T-cell (primary cell): ENCODE data around the gene BOC. TPM values are rescaled to one million over a fixed set of nuclear protein-coding genes. Genes with fewer than 3 reads are reported as not detected.

Source experiments
- ATAC-seq, 4 experiments: fragments of 200-7000 bp in 3 of 4; fragments of 150-1000 bp in 1 of 4; cut with Tn5 transposase; replicated peaks in 1 of 4; 1 replicate in 3 of 4; 2 replicates in 1 of 4; pipeline ENCODE4 v1.10.0; 2021; ENCODE audit warnings: moderate library complexity in 3 of 4, mild to moderate bottlenecking in 2 of 4, moderate number of reproducible peaks in 1 of 4
- CTCF ChIA-PET, 2 donors: fragments of 300-600 bp; sonication (Branson Sonifier 250); formaldehyde crosslinking; loops; one replicate each; lab custom pipeline; 2022; ENCODE audit warnings: antibody characterized with exemption in 2 of 2; lab: Charles Lee
- POLR2A ChIA-PET, 2 donors: fragments of 300-600 bp; sonication (Branson Sonifier 250); formaldehyde crosslinking; loops; one replicate each; lab custom pipeline; 2022; ENCODE audit warnings: antibody characterized with exemption in 2 of 2; lab: Charles Lee
- DNase-seq, 35 experiments: peaks; one replicate each; pipeline versions ENCODE4 v3.0.0 to v3.0.0-alpha.2; 2013 to 2023
- H3K27ac ChIP-seq: one replicate; pipeline ENCODE4 v1.5.1; 2013; ENCODE audit warnings: low read length
- H3K27me3 ChIP-seq, 2 experiments: replicated peaks in 1 of 2; 1 replicate in 1 of 2; 2 replicates in 1 of 2; pipeline versions ENCODE4 v1.6.1 to v1.7.0; 2013; ENCODE audit warnings: low read length in 1 of 2, mixed read lengths in 1 of 2; ENCODE audit not compliant: control insufficient read depth in 2 of 2, insufficient read depth in 2 of 2; ENCODE audit errors: extremely low read depth in 1 of 2
- H3K36me3 ChIP-seq, 2 donors: 1 replicate in 1 of 2; 2 replicates in 1 of 2; pipeline versions ENCODE4 v1.6.1 to v1.7.0; 2013; ENCODE audit warnings: low read length in 1 of 2; ENCODE audit not compliant: control insufficient read depth in 2 of 2, insufficient read depth in 1 of 2; ENCODE audit errors: extremely low read depth in 1 of 2
- H3K4me1 ChIP-seq, 2 experiments: 1 replicate in 1 of 2; 2 replicates in 1 of 2; pipeline versions ENCODE4 v1.6.1 to v1.7.0; 2013; ENCODE audit warnings: low read length in 2 of 2, mixed read lengths in 1 of 2; ENCODE audit not compliant: insufficient read depth in 2 of 2, control insufficient read depth in 1 of 2; ENCODE audit errors: extremely low read depth in 1 of 2
- H3K4me3 ChIP-seq, 2 donors: 1 replicate in 1 of 2; 2 replicates in 1 of 2; pipeline versions ENCODE4 v1.5.1 to v1.7.0; 2013; ENCODE audit warnings: mild to moderate bottlenecking in 2 of 2, low read length in 1 of 2, moderate library complexity in 1 of 2; ENCODE audit not compliant: control insufficient read depth in 1 of 2; ENCODE audit errors: extremely low read depth in 1 of 2
- H3K9me3 ChIP-seq: 2 replicates; pipeline ENCODE4 v1.7.0; 2013
- H3K27ac Mint-ChIP-seq, 2 donors: one replicate each; pipeline ENCODE4 v1.8.0; 2020 to 2021; ENCODE audit warnings: mild to moderate bottlenecking in 2 of 2, mixed read lengths in 2 of 2
- H3K27me3 Mint-ChIP-seq, 2 donors: one replicate each; pipeline ENCODE4 v1.8.0; 2021 to 2022; ENCODE audit warnings: mixed read lengths in 2 of 2
- H3K36me3 Mint-ChIP-seq: one replicate; pipeline ENCODE4 v1.8.0; 2021; ENCODE audit warnings: mixed read lengths
- H3K4me1 Mint-ChIP-seq, 3 donors: one replicate each; pipeline ENCODE4 v1.8.0; 2020 to 2022; ENCODE audit warnings: mixed read lengths in 3 of 3, mild to moderate bottlenecking in 1 of 3
- H3K4me3 Mint-ChIP-seq, 3 donors: one replicate each; pipeline ENCODE4 v1.8.0; 2020 to 2022; ENCODE audit warnings: mild to moderate bottlenecking in 3 of 3, mixed read lengths in 3 of 3, moderate library complexity in 3 of 3
- H3K9me3 Mint-ChIP-seq, 3 donors: one replicate each; pipeline ENCODE4 v1.8.0; 2020 to 2022; ENCODE audit warnings: mixed read lengths in 3 of 3
- WGBS: methylation state at CpG from one replicate; pipeline ENCODE4 v1.1.5; 2013; ENCODE audit warnings: missing lambda C conversion rate; ENCODE audit not compliant: insufficient coverage; 5-methylcytosine and 5-hydroxymethylcytosine counted together
- total RNA-seq, 35 experiments: library from RNA in 6 of 35; stranded (reverse) in 6 of 35; fragments of 120-200 nt in 1 of 35; gene quantifications; one replicate each; pipeline versions ENCODE4 v1.2.1 to v1.2.4 and lab custom pipeline; 2013 to 2026

The BOC gene
- total RNA-seq, 5 donors from 2014 or later (not counting 1 experiment from before 2014, with no cell fraction given), result 0.16 to 0.20 TPM; not detected in 3

GRCh38 chr3:113272385-113272779 is 61.0 kb downstream of the BOC start:
- 89% methylated on average over 13 of the region's 13 CpGs for WGBS
- Mint-ChIP-seq H3K27me3 (peaks cover 0 to 4% of the 10 kb centered on the region in 2 donors), H3K9me3 (no peaks in the 10 kb centered on the region), H3K4me1 (peaks cover 8 to 10% (median 9%) of the 10 kb centered on the region in 3 donors), H3K36me3 (no peaks in the 10 kb centered on the region), H3K4me3 (no peak overlapping the region), H3K27ac (no peak overlapping the region)
- POLR2A ChIA-PET, result no interaction called here
- Histone ChIP-seq H3K9me3 (no peaks in the 10 kb centered on the region), H3K4me1 (peaks cover 0 to 6% of the 10 kb centered on the region in 2 experiments), H3K27me3 (peaks cover 0 to 13% of the 10 kb centered on the region in 2 experiments), H3K36me3 (no peaks in the 10 kb centered on the region), H3K4me3 (no peak overlapping the region), H3K27ac (no peak overlapping the region)
- CTCF ChIA-PET, result no interaction called here
- ATAC-seq (no peak), DNase-seq (no peak)

- H3K27ac Mint-ChIP-seq, result no peak overlapping the region
- no peaks in the 10 kb centered on the region for H3K9me3 ChIP-seq
- peaks cover 0 to 4% of the 10 kb centered on the region in 2 donors for H3K27me3 Mint-ChIP-seq
- H3K9me3 Mint-ChIP-seq, result no peaks in the 10 kb centered on the region
- H3K27ac ChIP-seq, result no peak overlapping the region
- H3K36me3 Mint-ChIP-seq, result no peaks in the 10 kb centered on the region
- ATAC-seq (no peak), DNase-seq (no peak)
- ChIA-PET CTCF (interaction anchor here in 1 of 2 donors (1.0 kb wide), 1 partner anchor 15 kb away, joined by 5 read pairs; no protein-coding TSS in a partner anchor), POLR2A (no interaction called here)
- WGBS, result 90% methylated on average over 10 of the region's 15 CpGs
- peaks cover 0 to 6% of the 10 kb centered on the region in 2 experiments for H3K4me1 ChIP-seq
- H3K4me1 Mint-ChIP-seq, result peaks cover 8 to 10% (median 9%) of the 10 kb centered on the region in 3 donors
- no peak overlapping the region for H3K4me3 Mint-ChIP-seq
- peaks cover 0 to 8% of the 10 kb centered on the region in 2 experiments for H3K27me3 ChIP-seq
- H3K4me3 ChIP-seq, result no peak overlapping the region
- H3K36me3 ChIP-seq, result no peaks in the 10 kb centered on the region
Observed at GRCh38 chr3:113273011-113273410, 61.7 kb downstream of the BOC start.

- no peaks in the 10 kb centered on the region for H3K36me3 Mint-ChIP-seq
Observed at GRCh38 chr3:113273604-113274378, 62.4 kb downstream of the BOC start.

GRCh38 chr3:113274425-113275257 is 63.3 kb downstream of the BOC start:
- no peaks in the 10 kb centered on the region for H3K36me3 Mint-ChIP-seq
- Histone ChIP-seq H3K4me3 (no peak overlapping the region), H3K9me3 (no peaks in the 10 kb centered on the region), H3K27ac (no peak overlapping the region), H3K4me1 (peaks cover 0 to 6% of the 10 kb centered on the region in 2 experiments), H3K36me3 (no peaks in the 10 kb centered on the region), H3K27me3 (peaks cover 0 to 21% of the 10 kb centered on the region in 2 experiments)
- ATAC-seq (no peak), DNase-seq (no peak)
- CTCF ChIA-PET, result no interaction called here
- POLR2A ChIA-PET, result interaction anchor here in 1 of 2 donors (0.5 kb wide), 1 partner anchor 713 kb away, joined by 5 read pairs; no protein-coding TSS in a partner anchor
- peaks cover 0 to 3% of the 10 kb centered on the region in 2 donors for H3K27me3 Mint-ChIP-seq
- peaks cover 8 to 10% (median 9%) of the 10 kb centered on the region in 3 donors for H3K4me1 Mint-ChIP-seq
- H3K27ac Mint-ChIP-seq, result no peak overlapping the region
- 94% methylated on average over 16 of the region's 20 CpGs for WGBS
- H3K9me3 Mint-ChIP-seq, result no peaks in the 10 kb centered on the region
- no peak overlapping the region for H3K4me3 Mint-ChIP-seq

More at GRCh38 chr3:113273604-113274378, 62.4 kb downstream of the BOC start:
- ATAC-seq, result no peak
- ChIA-PET POLR2A (interaction anchor here in 1 of 2 donors (0.5 kb wide), 1 partner anchor 713 kb away, joined by 5 read pairs; no protein-coding TSS in a partner anchor), CTCF (interaction anchor here in 1 of 2 donors (1.0 kb wide), 1 partner anchor 15 kb away, joined by 5 read pairs; no protein-coding TSS in a partner anchor)
- H3K27me3 Mint-ChIP-seq, result peaks cover 0 to 3% of the 10 kb centered on the region in 2 donors
- peaks cover 8 to 10% (median 9%) of the 10 kb centered on the region in 3 donors for H3K4me1 Mint-ChIP-seq
- 84% methylated on average over 8 of the region's 13 CpGs for WGBS
- H3K27ac Mint-ChIP-seq, result no peak overlapping the region
- H3K9me3 ChIP-seq, result no peaks in the 10 kb centered on the region
- no peak for DNase-seq
- H3K4me3 ChIP-seq, result no peak overlapping the region
- H3K36me3 ChIP-seq, result no peaks in the 10 kb centered on the region
- peaks cover 0 to 6% of the 10 kb centered on the region in 2 experiments for H3K4me1 ChIP-seq
- H3K4me3 Mint-ChIP-seq, result no peak overlapping the region
- peaks cover 0 to 16% of the 10 kb centered on the region in 2 experiments for H3K27me3 ChIP-seq
- no peak overlapping the region for H3K27ac ChIP-seq
- H3K9me3 Mint-ChIP-seq, result no peaks in the 10 kb centered on the region

GRCh38 chr3:113275258-113275556 is 63.9 kb downstream of the BOC start:
- peaks cover 0 to 6% of the 10 kb centered on the region in 2 experiments for H3K4me1 ChIP-seq
- WGBS, result 86% methylated on average over 2 of the region's 6 CpGs
- H3K4me3 ChIP-seq, result no peak overlapping the region
- DNase-seq (no peak), ATAC-seq (no peak)
- ChIA-PET CTCF (no interaction called here), POLR2A (no interaction called here)
- Mint-ChIP-seq H3K27me3 (peaks cover 0 to 3% of the 10 kb centered on the region in 2 donors), H3K27ac (no peak overlapping the region), H3K4me1 (peaks cover 8 to 10% (median 9%) of the 10 kb centered on the region in 3 donors), H3K36me3 (no peaks in the 10 kb centered on the region), H3K9me3 (no peaks in the 10 kb centered on the region), H3K4me3 (no peak overlapping the region)
- peaks cover 0 to 18% of the 10 kb centered on the region in 2 experiments for H3K27me3 ChIP-seq
- H3K36me3 ChIP-seq, result no peaks in the 10 kb centered on the region
- H3K9me3 ChIP-seq, result no peaks in the 10 kb centered on the region
- H3K27ac ChIP-seq, result no peak overlapping the region

GRCh38 chr3:113275583-113275928 is 64.2 kb downstream of the BOC start:
- Histone ChIP-seq H3K9me3 (no peaks in the 10 kb centered on the region), H3K27ac (no peak overlapping the region), H3K27me3 (peaks cover 0 to 18% of the 10 kb centered on the region in 2 experiments), H3K4me3 (no peak overlapping the region), H3K4me1 (peaks cover 0 to 6% of the 10 kb centered on the region in 2 experiments), H3K36me3 (no peaks in the 10 kb centered on the region)
- H3K4me1 Mint-ChIP-seq, result peaks cover 8 to 10% (median 9%) of the 10 kb centered on the region in 3 donors
- H3K36me3 Mint-ChIP-seq, result no peaks in the 10 kb centered on the region
- ATAC-seq (no peak), DNase-seq (no peak)
- POLR2A ChIA-PET, result no interaction called here
- CTCF ChIA-PET, result no interaction called here
- H3K9me3 Mint-ChIP-seq, result no peaks in the 10 kb centered on the region
- no peak overlapping the region for H3K4me3 Mint-ChIP-seq
- 86% methylated on average over 2 of the region's 2 CpGs for WGBS
- peaks cover 0 to 3% of the 10 kb centered on the region in 2 donors for H3K27me3 Mint-ChIP-seq
- H3K27ac Mint-ChIP-seq, result no peak overlapping the region
